Ishikawa (cell line): Measurements from ENCODE around the gene ANKRD27.

ENCODE experiments used
- CEBPB ChIP-seq: IDR thresholded peaks from 2 replicates; pipeline ENCODE4 v1.6.1; 2012
- CREB1 ChIP-seq: IDR thresholded peaks from 2 replicates; pipeline ENCODE4 v1.6.1; 2012; ENCODE audit warnings: low read depth
- EGR1 ChIP-seq: IDR thresholded peaks from 2 replicates; pipeline ENCODE4 v1.6.1; 2012
- EP300 ChIP-seq: IDR thresholded peaks from 2 replicates; pipeline ENCODE4 v1.6.1; 2012; ENCODE audit warnings: borderline replicate concordance
- FOXM1 ChIP-seq: IDR thresholded peaks from 2 replicates; pipeline ENCODE4 v1.6.1; 2012; ENCODE audit warnings: low read depth, borderline replicate concordance
- MAX ChIP-seq: IDR thresholded peaks from 2 replicates; pipeline ENCODE4 v1.6.1; 2012
- NFIC ChIP-seq: IDR thresholded peaks from 2 replicates; pipeline ENCODE4 v1.6.1; 2012
- RAD21 ChIP-seq: IDR thresholded peaks from 2 replicates; pipeline ENCODE4 v1.6.1; 2012; ENCODE audit warnings: low read depth
- REST ChIP-seq: IDR thresholded peaks from 2 replicates; pipeline ENCODE4 v1.6.1; 2012; ENCODE audit warnings: low read depth, mild to moderate bottlenecking
- TAF1 ChIP-seq: IDR thresholded peaks from 2 replicates; pipeline ENCODE4 v1.6.1; 2012; ENCODE audit warnings: low read depth, mild to moderate bottlenecking
- TCF12 ChIP-seq: IDR thresholded peaks from 2 replicates; pipeline ENCODE4 v1.6.1; 2012; ENCODE audit warnings: low read depth
- TEAD4 ChIP-seq: IDR thresholded peaks from 2 replicates; pipeline ENCODE4 v1.6.1; 2012
- USF1 ChIP-seq: IDR thresholded peaks from 2 replicates; pipeline ENCODE4 v1.6.1; 2012
- YY1 ChIP-seq: IDR thresholded peaks from 2 replicates; pipeline ENCODE4 v1.6.1; 2012; ENCODE audit warnings: low read depth
- ZBTB7A ChIP-seq: IDR thresholded peaks from 2 replicates; pipeline ENCODE4 v1.6.1; 2012; ENCODE audit warnings: low read depth

Gene ANKRD27

GRCh38 chr19:32627714-32628270 lies 47.2 kb downstream of the ANKRD27 start:
- TF ChIP-seq MAX (no peak), NFIC (no peak), FOXM1 (no peak), TAF1 (no peak), USF1 (no peak), REST (no peak), RAD21 (no peak), YY1 (no peak), ZBTB7A (no peak), TEAD4 (no peak), CREB1 (no peak), CEBPB (no peak), TCF12 (no peak), EP300 (no peak), EGR1 (no peak)

- no peak for TF ChIP-seq REST
- no peak for TF ChIP-seq USF1
- no peak for TF ChIP-seq TEAD4
- no peak for TF ChIP-seq TAF1
- no peak for TF ChIP-seq EP300
- TF ChIP-seq TCF12, result no peak
- no peak for TF ChIP-seq MAX
- no peak for TF ChIP-seq NFIC
- no peak for TF ChIP-seq CREB1
Observed at GRCh38 chr19:32626969-32627368, 48.0 kb downstream of the ANKRD27 start.

- TF ChIP-seq TAF1 (no peak), CEBPB (0 out of 2 replicates have a peak, but pooled peaks have one; percentile 39)
Observed at GRCh38 chr19:32624410-32624809, 50.6 kb downstream of the ANKRD27 start.

GRCh38 chr19:32622002-32622401 lies 53.0 kb downstream of the ANKRD27 start:
- TF ChIP-seq NFIC, result no peak
- no peak for TF ChIP-seq TEAD4
- no peak for TF ChIP-seq USF1
- TF ChIP-seq MAX, result no peak
- TF ChIP-seq TAF1, result no peak

DNA sequence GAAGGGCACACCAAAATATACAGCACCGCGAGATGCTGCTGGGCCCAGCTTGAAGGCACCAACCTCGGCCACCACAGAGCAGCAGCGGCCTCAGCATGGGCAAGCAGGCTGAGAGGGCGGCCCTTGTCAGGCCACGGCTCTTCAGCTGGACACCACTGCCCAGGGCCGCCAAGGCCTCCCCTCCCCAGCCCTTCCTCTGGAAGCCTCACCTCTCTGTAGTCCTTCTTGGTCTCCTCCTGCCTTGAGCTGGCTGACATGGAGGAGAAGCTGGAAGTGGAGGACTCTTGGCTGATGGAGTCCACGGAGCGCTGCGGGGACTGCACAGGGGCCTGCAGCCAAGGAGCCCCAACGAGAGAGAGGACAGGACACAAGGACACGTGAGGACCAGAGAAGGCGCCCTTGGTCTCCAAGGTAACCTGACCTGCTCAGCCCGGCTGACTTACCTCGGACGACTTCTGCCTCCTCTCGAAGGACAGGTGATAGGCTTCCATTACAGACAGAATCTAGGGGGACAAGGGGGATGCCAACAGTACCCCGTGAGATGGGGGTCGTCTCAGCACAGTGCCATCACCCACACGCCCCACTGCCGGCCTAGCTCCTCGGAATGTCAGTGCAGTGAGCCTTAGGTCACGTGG lies 55.8 kb downstream of the ANKRD27 start:
- TF ChIP-seq ZBTB7A, result no peak
- TF ChIP-seq CREB1, result no peak
- TF ChIP-seq USF1, result no peak
- no peak for TF ChIP-seq CEBPB
- TF ChIP-seq MAX, result no peak
- TF ChIP-seq EP300, result no peak
- no peak for TF ChIP-seq REST
- no peak for TF ChIP-seq TAF1
- no peak for TF ChIP-seq NFIC
- no peak for TF ChIP-seq TCF12
- no peak for TF ChIP-seq EGR1
- no peak for TF ChIP-seq TEAD4
